ENCODE results near the gene PRC1. TPM values are rescaled to one million over a fixed set of nuclear protein-coding genes. Genes with fewer than 3 reads are reported as not detected.

Gene PRC1
- total and polyA plus RNA-seq, 4 donors = 3.5 to 8.1 (median 6.9) TPM

DNA sequence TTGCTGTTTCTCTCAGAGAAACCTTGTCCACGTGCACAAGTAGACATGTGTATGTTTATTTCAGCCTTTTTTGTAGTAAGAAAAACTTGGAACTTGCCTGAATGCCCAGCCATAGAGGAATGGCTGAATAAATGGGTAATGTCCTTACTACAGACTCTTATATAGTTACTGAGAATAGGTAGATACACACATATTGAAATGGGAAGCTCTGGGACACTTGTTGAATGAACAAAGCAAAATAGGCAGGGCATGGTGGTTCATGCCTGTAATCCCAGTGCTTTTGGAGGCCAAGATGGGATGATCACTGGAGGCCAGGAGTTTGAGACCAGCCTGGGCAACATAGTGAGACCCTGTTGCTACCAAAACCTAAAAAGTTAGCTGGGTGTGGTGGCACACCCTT lies 57.5 kb downstream of the PRC1 start:
- no peaks in the 10 kb centered on the region for H3K9me3 ChIP-seq (ENCODE audit: control insufficient read depth, low read length)
- H3K27me3 ChIP-seq (ENCODE audit: control insufficient read depth in 1 of 2, insufficient read depth in 2 of 2, low read length in 1 of 2) = no peaks in the 10 kb centered on the region
- WGBS, 2 donors = 47 to 57% methylated on average over 1 of the region's 1 CpG
- no peak for DNase-seq
- H3K4me3 ChIP-seq (ENCODE audit: low read length in 2 of 2) = no peak overlapping the region
- intact Hi-C loops (cut with DNase I) = no loop called here
- no peak for ATAC-seq (ENCODE audit: low FRiP score)
- H3K27ac ChIP-seq (ENCODE audit: low read depth in 1 of 2, low read length in 2 of 2) = no peak overlapping the region
- H3K4me1 ChIP-seq (ENCODE audit: control insufficient read depth in 1 of 2, insufficient read depth in 2 of 2, low read length in 2 of 2) = peaks cover 0 to 6% of the 10 kb centered on the region in 2 donors
- H3K36me3 ChIP-seq (ENCODE audit: control insufficient read depth in 1 of 2, insufficient read depth in 2 of 2, low read length in 1 of 2) = peaks cover 3 to 7% of the 10 kb centered on the region in 2 donors

DNA sequence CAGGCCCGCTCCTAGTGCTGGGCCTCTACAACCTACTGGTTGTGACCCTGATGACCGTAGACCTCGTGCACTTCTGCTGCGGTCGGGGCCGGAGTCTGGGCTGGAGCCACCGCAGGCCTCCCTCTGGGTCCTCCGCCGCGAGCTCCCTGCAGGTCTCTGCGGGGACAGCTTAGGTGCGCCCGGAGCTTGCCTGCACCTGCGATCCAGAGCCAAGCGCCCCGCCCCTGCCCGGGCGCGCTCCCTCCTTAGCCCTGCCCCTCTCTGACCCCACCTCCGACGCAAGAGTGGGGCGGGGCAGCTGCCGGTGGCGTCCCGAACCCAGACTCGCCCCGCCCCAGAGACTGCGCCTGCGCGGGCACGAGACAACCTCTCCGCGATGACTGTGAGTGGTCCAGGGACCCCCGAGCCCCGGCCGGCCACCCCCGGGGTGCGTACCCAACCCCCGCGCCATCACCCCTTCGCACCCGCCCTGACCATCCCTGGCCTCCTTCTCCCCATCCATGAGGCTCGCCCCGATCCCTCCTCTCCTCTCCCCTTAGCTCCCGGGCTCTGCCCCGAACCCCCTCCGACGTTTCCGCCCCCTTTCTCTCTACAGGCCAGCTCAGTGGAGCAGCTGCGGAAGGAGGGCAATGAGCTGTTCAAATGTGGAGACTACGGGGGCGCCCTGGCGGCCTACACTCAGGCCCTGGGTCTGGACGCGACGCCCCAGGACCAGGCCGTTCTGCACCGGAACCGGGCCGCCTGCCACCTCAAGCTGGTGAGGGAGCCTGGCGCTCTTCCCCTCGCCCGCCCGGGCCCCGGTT lies 59.2 kb downstream of the PRC1 start, which contains the start of gene UNC45A:
TSS of gene UNC45A (plus strand) at position 337 of the 803 bp plus-strand sequence. CDS start at position 377, 40 bp downstream.
- Histone ChIP-seq H3K36me3 (ENCODE audit: control insufficient read depth in 1 of 2, insufficient read depth in 2 of 2, low read length in 1 of 2) (peaks cover 0 to 2% of the 10 kb centered on the region in 2 donors), H3K9me3 (ENCODE audit: control insufficient read depth, low read length) (no peaks in the 10 kb centered on the region), H3K27me3 (ENCODE audit: control insufficient read depth in 1 of 2, insufficient read depth in 2 of 2, low read length in 1 of 2) (no peaks in the 10 kb centered on the region), H3K4me3 (ENCODE audit: low read length in 2 of 2) (peak within 1 kb of the TSS; percentile 76 to 91), H3K4me1 (ENCODE audit: control insufficient read depth in 1 of 2, insufficient read depth in 2 of 2, low read length in 2 of 2) (peaks cover 0 to 6% of the 10 kb centered on the region in 2 donors), H3K27ac (ENCODE audit: low read depth in 1 of 2, low read length in 2 of 2) (peak within 1 kb of the TSS in 1 of 2 donors; percentile 55)
- intact Hi-C loops (cut with DNase I) = loop anchor here in 1 of 2 donors (1.0 kb wide), 1 partner anchor 19 kb away; the partner anchor contains the start of gene RCCD1
- ATAC-seq (ENCODE audit: low FRiP score) = peak; percentile 92
- peak; percentile 96 to 98 for DNase-seq
- WGBS, 2 donors = 0 to 1% methylated on average over 59 to 65 of the region's 65 CpGs

DNA sequence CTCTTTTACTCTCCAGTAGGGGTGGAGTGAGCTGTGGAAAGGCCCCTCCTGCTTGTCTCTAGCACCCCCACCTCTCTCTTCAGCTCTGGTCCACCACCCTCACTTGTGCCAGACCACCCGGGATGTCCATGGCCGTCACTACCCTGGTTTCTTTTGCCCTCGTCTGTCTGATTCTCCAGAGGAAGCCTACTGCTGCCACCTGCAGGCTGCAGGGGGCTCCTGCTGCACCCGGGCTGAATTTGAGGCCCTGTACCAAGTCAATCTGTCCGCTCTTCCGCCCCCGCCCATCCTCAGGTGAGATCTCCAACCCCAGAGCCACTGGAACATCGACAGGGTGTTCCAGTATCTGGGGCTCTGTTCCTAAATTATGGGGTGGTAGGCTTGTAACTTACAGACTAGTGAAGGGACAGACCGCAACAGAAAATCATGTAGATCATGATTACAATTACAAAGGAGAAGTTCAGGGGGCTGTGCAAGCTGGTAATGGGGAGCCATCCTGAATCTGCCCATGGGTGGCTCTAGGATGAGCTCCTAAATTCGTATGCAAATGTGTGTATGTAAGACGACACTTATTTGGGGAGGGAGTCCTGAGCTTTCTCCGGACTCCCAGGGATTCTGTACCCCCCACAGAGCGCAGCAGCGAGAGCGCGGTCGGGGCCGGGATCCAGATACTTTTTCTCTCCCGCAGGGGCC lies 59.9 kb downstream of the PRC1 start:
- H3K4me1 ChIP-seq (ENCODE audit: control insufficient read depth in 1 of 2, insufficient read depth in 2 of 2, low read length in 2 of 2) = peaks cover 0 to 6% of the 10 kb centered on the region in 2 donors

DNA sequence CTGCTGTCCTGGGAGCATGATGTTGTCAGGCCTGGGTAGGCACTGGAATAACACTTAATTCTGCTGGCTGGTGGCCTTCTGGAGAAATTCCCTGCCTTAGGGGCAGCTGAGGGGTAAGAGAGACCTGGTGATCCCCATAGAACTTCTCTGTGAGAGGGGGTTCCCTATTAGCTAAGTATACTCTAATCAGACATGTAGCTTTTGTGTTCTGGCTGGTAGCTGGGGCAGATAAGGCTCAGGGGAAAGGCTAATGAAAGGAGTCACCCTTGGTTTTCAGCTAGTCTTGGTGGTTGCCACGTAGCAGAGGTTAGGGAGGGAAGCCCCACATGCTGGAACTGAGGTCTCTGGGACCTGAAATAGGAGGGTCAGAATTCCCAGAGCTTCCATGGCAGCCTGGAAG lies 61.0 kb downstream of the PRC1 start:
- ATAC-seq (ENCODE audit: low FRiP score) (no peak), DNase-seq (no peak)
- Histone ChIP-seq H3K27ac (ENCODE audit: low read depth in 1 of 2, low read length in 2 of 2) (no peak overlapping the region), H3K27me3 (ENCODE audit: control insufficient read depth in 1 of 2, insufficient read depth in 2 of 2, low read length in 1 of 2) (no peaks in the 10 kb centered on the region), H3K36me3 (ENCODE audit: control insufficient read depth in 1 of 2, insufficient read depth in 2 of 2, low read length in 1 of 2) (no peaks in the 10 kb centered on the region), H3K4me3 (ENCODE audit: low read length in 2 of 2) (no peak overlapping the region), H3K4me1 (ENCODE audit: control insufficient read depth in 1 of 2, insufficient read depth in 2 of 2, low read length in 2 of 2) (peaks cover 0 to 6% of the 10 kb centered on the region in 2 donors), H3K9me3 (ENCODE audit: control insufficient read depth, low read length) (no peaks in the 10 kb centered on the region)
- intact Hi-C loops (cut with DNase I) = no loop called here
- 65 to 81% methylated on average over 1 of the region's 1 CpG for WGBS, 2 donors

More for the DNA sequence above, 59.9 kb downstream of the PRC1 start:
- Histone ChIP-seq H3K9me3 (ENCODE audit: control insufficient read depth, low read length) (no peaks in the 10 kb centered on the region), H3K36me3 (ENCODE audit: control insufficient read depth in 1 of 2, insufficient read depth in 2 of 2, low read length in 1 of 2) (peaks cover 0 to under 1% of the 10 kb centered on the region in 2 donors), H3K27me3 (ENCODE audit: control insufficient read depth in 1 of 2, insufficient read depth in 2 of 2, low read length in 1 of 2) (no peaks in the 10 kb centered on the region), H3K4me3 (ENCODE audit: low read length in 2 of 2) (peak overlapping the region; percentile 76 to 91), H3K27ac (ENCODE audit: low read depth in 1 of 2, low read length in 2 of 2) (peak overlapping the region in 1 of 2 donors; percentile 55)
- intact Hi-C loops (cut with DNase I) = no loop called here
- 1% methylated on average over 19 of the region's 19 CpGs for WGBS, 2 donors
- DNase-seq (peak; percentile 91 to 93), ATAC-seq (ENCODE audit: low FRiP score) (peak; percentile 65)

DNA sequence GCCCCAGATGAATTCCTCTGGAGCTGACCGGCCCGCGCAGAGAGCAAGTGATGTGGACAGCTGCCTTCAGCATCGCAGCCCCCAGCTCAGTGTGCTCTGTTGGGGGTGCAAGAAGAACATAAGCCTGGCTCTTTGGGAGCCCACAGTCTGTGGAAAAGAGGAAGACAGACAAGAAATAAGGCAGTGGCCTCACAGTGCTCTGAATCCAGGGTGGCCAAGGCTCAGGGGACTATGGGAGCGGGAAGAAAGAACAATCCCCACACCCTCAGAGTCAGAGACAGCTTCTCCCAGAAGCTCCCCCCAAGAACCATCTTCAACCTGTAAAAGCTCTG lies 61.7 kb downstream of the PRC1 start:
- Histone ChIP-seq H3K27me3 (ENCODE audit: control insufficient read depth in 1 of 2, insufficient read depth in 2 of 2, low read length in 1 of 2) (no peaks in the 10 kb centered on the region), H3K4me3 (ENCODE audit: low read length in 2 of 2) (no peak overlapping the region), H3K27ac (ENCODE audit: low read depth in 1 of 2, low read length in 2 of 2) (peak overlapping the region in 1 of 2 donors; percentile 23), H3K4me1 (ENCODE audit: control insufficient read depth in 1 of 2, insufficient read depth in 2 of 2, low read length in 2 of 2) (peaks cover 0 to 6% of the 10 kb centered on the region in 2 donors), H3K9me3 (ENCODE audit: control insufficient read depth, low read length) (no peaks in the 10 kb centered on the region), H3K36me3 (ENCODE audit: control insufficient read depth in 1 of 2, insufficient read depth in 2 of 2, low read length in 1 of 2) (no peaks in the 10 kb centered on the region)
- DNase-seq = no peak
- WGBS, 2 donors = 15 to 17% methylated on average over 5 of the region's 5 CpGs
- intact Hi-C loops (cut with DNase I) = no loop called here
- ATAC-seq (ENCODE audit: low FRiP score) = no peak

DNA sequence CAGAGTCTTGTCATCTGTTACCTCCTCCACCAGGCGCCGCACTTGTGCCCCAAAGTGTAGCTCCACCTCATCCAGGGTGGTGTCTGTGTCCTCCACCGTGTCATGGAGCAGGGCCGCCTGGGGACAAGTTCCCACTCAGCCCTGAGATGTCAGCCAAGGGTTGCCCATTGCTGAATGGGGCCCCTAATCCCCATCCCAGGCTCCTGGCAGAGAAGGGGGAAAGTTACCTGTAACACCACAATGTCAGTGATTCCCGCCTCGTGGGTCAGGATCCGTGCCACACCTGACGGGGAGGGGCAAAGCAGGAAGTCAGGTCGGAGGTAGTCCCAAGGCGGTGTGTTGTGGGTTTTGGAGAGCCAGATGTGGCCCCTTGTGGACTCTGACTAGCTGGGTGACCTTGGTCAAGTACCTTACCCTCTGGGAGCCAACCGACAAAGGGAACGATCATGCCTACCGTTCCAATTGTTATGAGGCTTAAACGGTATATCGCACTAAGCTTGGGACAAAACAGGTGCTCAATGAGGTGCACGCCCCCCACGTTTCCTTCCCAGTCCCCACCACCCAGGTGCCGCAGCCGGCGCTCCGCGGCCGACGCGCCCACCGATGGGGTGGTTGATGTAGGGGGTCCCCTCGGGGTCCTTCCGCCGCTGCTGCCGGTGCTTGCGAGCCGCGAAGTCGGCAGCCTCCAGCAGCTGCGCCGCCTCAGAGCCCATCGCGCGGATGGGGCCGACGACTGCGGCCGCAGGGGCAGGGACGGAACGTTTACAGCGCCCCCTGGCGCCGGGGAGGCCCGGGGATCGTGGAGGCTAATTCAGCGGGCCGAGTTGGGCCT lies 62.3 kb downstream of the PRC1 start, which contains the start of gene HDDC3:
TSS of gene HDDC3 (minus strand) at position 722 of the 832 bp plus-strand sequence. CDS start at position 713, 9 bp downstream.
- H3K9me3 ChIP-seq (ENCODE audit: control insufficient read depth, low read length) = no peaks in the 10 kb centered on the region
- intact Hi-C loops (cut with DNase I) = loop anchor here in 1 of 2 donors (2.0 kb wide), 1 partner anchor 29 kb away; the partner anchor contains the start of gene MAN2A2
- H3K4me1 ChIP-seq (ENCODE audit: control insufficient read depth in 1 of 2, insufficient read depth in 2 of 2, low read length in 2 of 2) = peaks cover 0 to 6% of the 10 kb centered on the region in 2 donors
- peak within 1 kb of the TSS in 1 of 2 donors; percentile 55 for H3K27ac ChIP-seq (ENCODE audit: low read depth in 1 of 2, low read length in 2 of 2)
- peak; percentile 83 for ATAC-seq (ENCODE audit: low FRiP score)
- H3K27me3 ChIP-seq (ENCODE audit: control insufficient read depth in 1 of 2, insufficient read depth in 2 of 2, low read length in 1 of 2) = no peaks in the 10 kb centered on the region
- H3K36me3 ChIP-seq (ENCODE audit: control insufficient read depth in 1 of 2, insufficient read depth in 2 of 2, low read length in 1 of 2) = no peaks in the 10 kb centered on the region
- DNase-seq = peak; percentile 94 to 98
- H3K4me3 ChIP-seq (ENCODE audit: low read length in 2 of 2) = peak within 1 kb of the TSS; percentile 42 to 60
- WGBS, 2 donors = 1% methylated on average over 52 of the region's 52 CpGs

DNA sequence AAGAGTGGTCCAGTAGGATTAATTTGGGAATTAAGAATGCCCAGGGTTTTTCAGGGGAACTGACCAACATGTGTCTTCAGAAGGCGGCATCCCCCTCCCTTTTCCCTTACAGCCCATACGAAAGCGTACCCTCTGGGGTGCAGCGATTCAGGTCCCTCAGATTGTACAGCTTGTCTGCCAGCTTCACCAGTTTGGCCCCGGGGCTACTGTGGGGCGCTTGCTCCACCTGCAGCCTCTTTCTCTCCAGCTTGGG lies 62.8 kb downstream of the PRC1 start:
- Histone ChIP-seq H3K4me1 (ENCODE audit: control insufficient read depth in 1 of 2, insufficient read depth in 2 of 2, low read length in 2 of 2) (peaks cover 0 to 6% of the 10 kb centered on the region in 2 donors), H3K9me3 (ENCODE audit: control insufficient read depth, low read length) (no peaks in the 10 kb centered on the region)
- intact Hi-C loops (cut with DNase I) = loop anchor here in 1 of 2 donors (2.0 kb wide), 1 partner anchor 29 kb away; the partner anchor contains the start of gene MAN2A2

More for the DNA sequence above, 62.8 kb downstream of the PRC1 start:
- ATAC-seq (ENCODE audit: low FRiP score) (no peak), DNase-seq (no peak)
- no peaks in the 10 kb centered on the region for H3K36me3 ChIP-seq (ENCODE audit: control insufficient read depth in 1 of 2, insufficient read depth in 2 of 2, low read length in 1 of 2)
- H3K4me3 ChIP-seq (ENCODE audit: low read length in 2 of 2) = no peak overlapping the region
- 32 to 43% methylated on average over 6 of the region's 6 CpGs for WGBS, 2 donors
- no peaks in the 10 kb centered on the region for H3K27me3 ChIP-seq (ENCODE audit: control insufficient read depth in 1 of 2, insufficient read depth in 2 of 2, low read length in 1 of 2)
- H3K27ac ChIP-seq (ENCODE audit: low read depth in 1 of 2, low read length in 2 of 2) = no peak overlapping the region
